ENCODE data around the gene SAMD10. TPM values are rescaled to one million over a fixed set of nuclear protein-coding genes. Genes with fewer than 3 reads are reported as not detected.

The SAMD10 gene
- total and polyA plus RNA-seq, 5 donors from 2014 or later = 5.9 to 14.3 (median 7.8) TPM

GRCh38 chr20:63982937-63983336, 3.5 kb upstream of the SAMD10 start:
- Histone ChIP-seq H3K4me3 (ENCODE audit: low read depth, low read length) (no peak overlapping the region), H3K27me3 (ENCODE audit: control insufficient read depth, insufficient read depth, low read length) (no peaks in the 10 kb centered on the region), H3K27ac (ENCODE audit: insufficient read depth, low read length, poor library complexity, severe bottlenecking) (no peak overlapping the region), H3K9me3 (ENCODE audit: control insufficient read depth in 2 of 2, low read length in 2 of 2) (no peaks in the 10 kb centered on the region), H3K36me3 (ENCODE audit: control insufficient read depth, insufficient read depth, low read length) (peaks cover 45% of the 10 kb centered on the region), H3K4me1 (ENCODE audit: control insufficient read depth, insufficient read depth, low read length, poor library complexity, severe bottlenecking) (peaks cover 43% of the 10 kb centered on the region)
- ATAC-seq (ENCODE audit: low read depth in 2 of 2) (no peak), DNase-seq (no peak)
- Mint-ChIP-seq H3K27me3 (no peaks in the 10 kb centered on the region), H3K4me1 (peaks cover 6 to 54% (median 35%) of the 10 kb centered on the region in 4 donors), H3K4me3 (peak overlapping the region; percentile 68 to 98 (median 73)), H3K27ac (peak overlapping the region; percentile 23 to 68 (median 48)), H3K36me3 (peaks cover 24% of the 10 kb centered on the region), H3K9me3 (no peaks in the 10 kb centered on the region)

DNA sequence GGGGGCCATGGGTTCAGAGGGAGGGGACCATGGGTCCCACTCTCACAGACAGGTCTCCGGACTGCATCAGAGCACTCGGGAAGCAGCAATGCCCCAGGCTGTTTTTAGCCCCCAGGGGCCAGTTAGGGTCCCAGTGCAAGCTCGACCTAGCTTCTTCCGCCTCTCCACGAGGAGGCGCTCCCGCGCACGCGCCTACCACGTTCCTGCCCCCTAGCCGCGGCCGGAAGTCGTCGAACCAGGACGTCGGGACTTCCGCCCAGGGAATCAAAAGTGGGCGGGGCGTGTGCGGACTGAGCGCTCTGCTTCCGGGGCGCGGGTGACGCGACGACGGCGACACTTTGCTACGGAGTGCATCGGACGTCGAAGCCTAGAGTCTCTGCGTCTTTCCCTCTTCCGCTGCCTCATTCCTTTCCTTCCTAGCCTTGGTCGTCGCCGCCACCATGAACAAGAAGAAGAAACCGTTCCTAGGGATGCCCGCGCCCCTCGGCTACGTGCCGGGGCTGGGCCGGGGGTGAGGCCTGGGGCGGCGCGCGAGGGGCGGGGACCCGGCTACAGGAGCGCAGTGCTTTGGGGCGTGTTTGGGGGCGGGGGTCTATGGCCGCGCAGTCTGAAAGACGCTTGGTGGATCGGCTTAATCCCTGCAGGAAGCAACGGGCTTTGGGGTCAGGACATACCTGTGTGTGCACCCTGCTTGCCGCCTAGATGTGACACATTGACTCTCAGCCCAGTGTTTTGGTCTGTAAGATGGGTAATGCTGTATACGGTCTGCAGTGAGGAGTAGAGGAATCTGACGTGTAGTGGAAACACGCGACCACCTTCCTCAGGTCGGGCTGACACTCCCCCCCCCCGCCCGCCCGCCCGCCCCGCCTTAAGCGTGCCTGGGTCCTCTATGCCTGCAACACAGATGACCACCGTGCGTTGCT, 1.6 kb upstream of the SAMD10 start, which contains the start of gene PRPF6:
Gene PRPF6 (plus strand): TSS at position 327 of the 923 bp plus-strand sequence. CDS start 114 bp downstream, at position 441.
- Histone ChIP-seq H3K27ac (ENCODE audit: insufficient read depth, low read length, poor library complexity, severe bottlenecking) (peak within 1 kb of the TSS; percentile 93), H3K4me1 (ENCODE audit: control insufficient read depth, insufficient read depth, low read length, poor library complexity, severe bottlenecking) (peaks cover 55% of the 10 kb centered on the region), H3K27me3 (ENCODE audit: control insufficient read depth, insufficient read depth, low read length) (no peaks in the 10 kb centered on the region), H3K4me3 (ENCODE audit: low read depth, low read length) (peak within 1 kb of the TSS; percentile 89), H3K36me3 (ENCODE audit: control insufficient read depth, insufficient read depth, low read length) (peaks cover 33% of the 10 kb centered on the region), H3K9me3 (ENCODE audit: control insufficient read depth in 2 of 2, low read length in 2 of 2) (no peaks in the 10 kb centered on the region)
- DNase-seq = peak; percentile 93 to 98 (median 94)
- peak within 1 kb of the TSS; percentile 91 to 94 (median 93) for H3K27ac Mint-ChIP-seq
- peaks cover 28% of the 10 kb centered on the region for H3K36me3 Mint-ChIP-seq
- no peaks in the 10 kb centered on the region for H3K27me3 Mint-ChIP-seq
- peak; percentile 69 to 73 for ATAC-seq (ENCODE audit: low read depth in 2 of 2)
- peak within 1 kb of the TSS; percentile 90 to 98 (median 94) for H3K4me3 Mint-ChIP-seq
- no peaks in the 10 kb centered on the region for H3K9me3 Mint-ChIP-seq
- peaks cover 6 to 68% (median 48%) of the 10 kb centered on the region in 4 donors for H3K4me1 Mint-ChIP-seq

DNA sequence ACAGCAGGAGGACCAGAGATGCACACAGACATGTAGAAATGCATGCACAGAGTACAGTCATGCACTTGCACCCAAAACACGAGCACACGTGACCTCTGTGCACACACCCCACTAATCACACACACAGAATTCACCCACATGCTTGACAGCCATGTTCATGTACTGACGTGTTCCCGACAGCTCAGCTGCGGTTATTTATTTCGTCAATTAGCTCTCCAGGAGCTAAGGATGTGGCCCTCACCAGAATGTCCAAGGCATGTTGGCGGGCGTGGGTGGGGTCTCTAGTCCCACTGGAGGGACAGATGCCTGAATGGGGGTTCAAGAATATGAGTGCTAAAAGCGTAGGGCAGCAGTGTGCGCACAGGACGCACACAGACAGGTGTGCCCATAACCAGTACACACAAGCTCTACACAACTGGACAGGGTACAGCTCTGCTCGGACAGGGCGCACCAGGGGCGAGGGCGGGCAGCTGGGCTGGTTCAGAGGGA, 919 bp upstream of the SAMD10 start:
- DNase-seq (peak in 1 of 3 donors; percentile 45), ATAC-seq (ENCODE audit: low read depth in 2 of 2) (peak; percentile 22 to 28)
- H3K27me3 Mint-ChIP-seq = no peaks in the 10 kb centered on the region
- H3K9me3 ChIP-seq (ENCODE audit: control insufficient read depth in 2 of 2, low read length in 2 of 2) = no peaks in the 10 kb centered on the region
- peaks cover 31% of the 10 kb centered on the region for H3K36me3 ChIP-seq (ENCODE audit: control insufficient read depth, insufficient read depth, low read length)
- no peaks in the 10 kb centered on the region for H3K27me3 ChIP-seq (ENCODE audit: control insufficient read depth, insufficient read depth, low read length)
- peaks cover 6 to 66% (median 47%) of the 10 kb centered on the region in 4 donors for H3K4me1 Mint-ChIP-seq
- no peaks in the 10 kb centered on the region for H3K9me3 Mint-ChIP-seq
- H3K4me3 ChIP-seq (ENCODE audit: low read depth, low read length) = peak overlapping the region; percentile 68
- H3K4me1 ChIP-seq (ENCODE audit: control insufficient read depth, insufficient read depth, low read length, poor library complexity, severe bottlenecking) = peaks cover 55% of the 10 kb centered on the region
- peak overlapping the region; percentile 93 for H3K27ac ChIP-seq (ENCODE audit: insufficient read depth, low read length, poor library complexity, severe bottlenecking)
- H3K4me3 Mint-ChIP-seq = peak overlapping the region; percentile 90 to 98 (median 94)
- H3K27ac Mint-ChIP-seq = peak overlapping the region; percentile 91 to 94 (median 93)
- peaks cover 23% of the 10 kb centered on the region for H3K36me3 Mint-ChIP-seq

GRCh38 chr20:63979229-63979556, 249 bp downstream of the SAMD10 start:
- Histone ChIP-seq H3K36me3 (ENCODE audit: control insufficient read depth, insufficient read depth, low read length) (peaks cover 26% of the 10 kb centered on the region), H3K27ac (ENCODE audit: insufficient read depth, low read length, poor library complexity, severe bottlenecking) (peak overlapping the region; percentile 79), H3K9me3 (ENCODE audit: control insufficient read depth in 2 of 2, low read length in 2 of 2) (no peaks in the 10 kb centered on the region), H3K27me3 (ENCODE audit: control insufficient read depth, insufficient read depth, low read length) (no peaks in the 10 kb centered on the region), H3K4me1 (ENCODE audit: control insufficient read depth, insufficient read depth, low read length, poor library complexity, severe bottlenecking) (peaks cover 56% of the 10 kb centered on the region), H3K4me3 (ENCODE audit: low read depth, low read length) (no peak overlapping the region)
- H3K27me3 Mint-ChIP-seq = no peaks in the 10 kb centered on the region
- peak overlapping the region; percentile 84 to 95 (median 90) for H3K4me3 Mint-ChIP-seq
- DNase-seq = no peak
- H3K36me3 Mint-ChIP-seq = peaks cover 19% of the 10 kb centered on the region
- H3K27ac Mint-ChIP-seq = no peak overlapping the region
- H3K9me3 Mint-ChIP-seq = no peaks in the 10 kb centered on the region
- ATAC-seq (ENCODE audit: low read depth in 2 of 2) = no peak
- H3K4me1 Mint-ChIP-seq = peaks cover 6 to 64% (median 42%) of the 10 kb centered on the region in 4 donors

DNA sequence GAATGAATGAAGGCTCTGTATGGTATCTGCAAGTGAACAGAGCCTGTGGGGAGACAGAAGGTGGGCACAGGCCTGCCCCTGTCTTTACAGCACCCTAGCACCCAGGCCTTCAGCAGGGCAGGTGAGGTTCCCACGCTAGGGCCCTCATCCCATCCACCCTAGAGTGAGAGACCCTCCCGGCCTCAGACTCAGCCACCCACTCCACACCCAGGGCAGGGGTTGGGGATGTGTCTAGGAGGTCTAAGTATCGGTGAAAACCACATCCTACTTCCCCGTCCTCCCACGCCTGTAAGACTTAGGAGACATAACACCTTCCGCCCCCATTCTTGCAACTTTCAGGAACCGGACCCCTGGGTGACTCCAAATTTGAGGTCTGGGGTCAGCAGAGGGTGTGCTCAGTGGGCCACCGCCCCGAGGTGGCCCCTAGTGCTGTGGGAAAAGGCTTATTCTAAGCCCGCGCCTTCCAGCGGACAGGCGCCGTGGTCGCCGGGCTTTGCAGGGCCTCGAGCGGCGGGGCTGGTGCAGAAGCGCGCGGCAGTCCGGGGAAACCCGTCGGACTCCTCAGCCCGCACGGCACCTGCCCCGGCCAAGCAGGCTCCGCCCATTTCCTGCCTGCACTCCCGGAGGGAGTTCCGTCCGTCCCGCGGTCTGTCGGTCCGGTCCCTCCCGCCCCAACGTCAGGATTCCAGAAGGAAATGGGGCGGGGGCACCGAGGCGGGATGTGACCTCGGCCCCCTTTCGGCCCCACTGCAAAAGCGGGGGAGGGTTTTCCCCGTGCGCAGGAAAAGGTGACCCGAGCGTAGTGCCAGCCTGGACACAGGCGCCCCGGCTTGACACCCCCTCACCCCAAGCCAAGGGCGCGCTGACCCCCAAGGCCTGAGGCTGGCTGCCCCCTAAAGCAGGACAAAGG, 868 bp downstream of the SAMD10 start:
- H3K27me3 ChIP-seq (ENCODE audit: control insufficient read depth, insufficient read depth, low read length) = no peaks in the 10 kb centered on the region
- H3K4me3 Mint-ChIP-seq = peak overlapping the region; percentile 84 to 95 (median 90)
- DNase-seq = peak in 2 of 3 donors; percentile 49 to 73
- no peaks in the 10 kb centered on the region for H3K27me3 Mint-ChIP-seq
- peak overlapping the region; percentile 79 for H3K27ac ChIP-seq (ENCODE audit: insufficient read depth, low read length, poor library complexity, severe bottlenecking)
- ATAC-seq (ENCODE audit: low read depth in 2 of 2) = no peak
- peaks cover 21% of the 10 kb centered on the region for H3K36me3 ChIP-seq (ENCODE audit: control insufficient read depth, insufficient read depth, low read length)
- peaks cover 19% of the 10 kb centered on the region for H3K36me3 Mint-ChIP-seq
- H3K9me3 Mint-ChIP-seq = no peaks in the 10 kb centered on the region
- peaks cover 61% of the 10 kb centered on the region for H3K4me1 ChIP-seq (ENCODE audit: control insufficient read depth, insufficient read depth, low read length, poor library complexity, severe bottlenecking)
- H3K9me3 ChIP-seq (ENCODE audit: control insufficient read depth in 2 of 2, low read length in 2 of 2) = no peaks in the 10 kb centered on the region
- H3K4me1 Mint-ChIP-seq = peaks cover 6 to 70% (median 46%) of the 10 kb centered on the region in 4 donors
- peak overlapping the region; percentile 57 for H3K4me3 ChIP-seq (ENCODE audit: low read depth, low read length)
- peak overlapping the region; percentile 86 to 92 (median 91) for H3K27ac Mint-ChIP-seq

- Histone ChIP-seq H3K27me3 (ENCODE audit: control insufficient read depth, insufficient read depth, low read length) (no peaks in the 10 kb centered on the region), H3K4me3 (ENCODE audit: low read depth, low read length) (peak overlapping the region; percentile 57), H3K36me3 (ENCODE audit: control insufficient read depth, insufficient read depth, low read length) (peaks cover 17% of the 10 kb centered on the region), H3K9me3 (ENCODE audit: control insufficient read depth in 2 of 2, low read length in 2 of 2) (no peaks in the 10 kb centered on the region), H3K27ac (ENCODE audit: insufficient read depth, low read length, poor library complexity, severe bottlenecking) (peak overlapping the region; percentile 79), H3K4me1 (ENCODE audit: control insufficient read depth, insufficient read depth, low read length, poor library complexity, severe bottlenecking) (peaks cover 57% of the 10 kb centered on the region)
- ATAC-seq (ENCODE audit: low read depth in 2 of 2) (peak; percentile 46 to 47), DNase-seq (peak in 1 of 3 donors; percentile 68)
- peak overlapping the region; percentile 84 to 95 (median 90) for H3K4me3 Mint-ChIP-seq
- peaks cover 6 to 67% (median 43%) of the 10 kb centered on the region in 4 donors for H3K4me1 Mint-ChIP-seq
- peak overlapping the region; percentile 86 to 92 (median 91) for H3K27ac Mint-ChIP-seq
- H3K9me3 Mint-ChIP-seq = no peaks in the 10 kb centered on the region
- H3K27me3 Mint-ChIP-seq = no peaks in the 10 kb centered on the region
- H3K36me3 Mint-ChIP-seq = peaks cover 16% of the 10 kb centered on the region
Measured at GRCh38 chr20:63977739-63978276, 1.6 kb downstream of the SAMD10 start.

All from CD4-positive, CD25-positive, alpha-beta regulatory T cell (primary cell).